Hematopoietic multipotent progenitor cell treated with erythropoietin and hydrocortisone succinate and interleukin-3 and kit ligand, for 8 days (in vitro differentiated cells): ENCODE results near the gene RANBP3.
A peak's percentile ranks its signal among the peaks of the same experiment; 100 is the strongest.

ENCODE experiments used
- DNase-seq: peaks from one replicate; pipeline ENCODE4 v3.0.0-alpha.2; 2015

The RANBP3 gene

DNA sequence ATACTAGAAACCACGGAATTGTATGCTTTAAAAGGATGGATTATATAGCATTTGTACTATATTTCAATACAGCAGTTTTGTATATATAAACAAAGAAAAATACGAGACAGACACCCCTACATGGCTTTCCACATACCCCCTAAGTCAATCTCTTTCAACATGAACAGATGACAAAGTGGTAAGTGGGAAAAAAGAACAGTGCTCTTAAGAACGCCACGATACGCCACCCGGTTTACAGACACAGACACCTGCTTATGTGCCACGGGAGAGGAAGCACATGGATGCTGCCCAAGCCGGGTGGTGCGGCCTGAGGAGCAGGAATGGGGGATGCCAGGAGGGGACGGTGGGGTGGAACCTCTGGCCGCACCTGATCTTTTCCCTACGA, 55.8 kb downstream of the RANBP3 start:
- no peak for DNase-seq

DNA sequence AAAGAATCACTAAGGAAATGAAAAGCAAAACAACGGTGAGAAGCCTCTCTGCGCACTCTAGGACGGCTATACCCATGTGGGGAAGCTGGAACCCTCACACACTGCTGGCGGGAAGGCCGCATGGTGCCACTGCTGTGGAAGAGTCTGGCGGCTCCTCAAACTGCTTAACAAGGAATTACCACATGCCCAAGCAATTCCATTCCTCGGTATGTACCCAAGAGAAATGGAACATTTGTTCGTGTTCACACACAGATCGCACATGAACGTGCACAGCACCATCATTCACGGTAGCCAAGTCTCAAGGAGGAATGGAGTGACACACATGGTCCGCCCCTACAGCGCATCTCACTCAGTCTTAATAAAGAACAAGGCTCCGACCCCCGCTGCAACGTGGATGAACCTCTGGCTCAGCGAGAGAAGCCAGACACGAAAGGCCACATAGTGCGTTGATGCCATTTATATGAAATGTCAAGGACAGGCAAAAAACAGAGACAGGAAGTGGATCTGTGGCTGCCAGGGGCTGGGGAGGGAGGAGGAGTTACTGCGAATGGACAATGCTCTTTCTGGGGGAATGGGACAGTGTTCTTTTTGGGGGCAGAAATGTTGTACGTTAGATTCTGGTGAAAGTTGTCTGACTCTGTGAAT, 56.3 kb downstream of the RANBP3 start:
- no peak for DNase-seq

DNA sequence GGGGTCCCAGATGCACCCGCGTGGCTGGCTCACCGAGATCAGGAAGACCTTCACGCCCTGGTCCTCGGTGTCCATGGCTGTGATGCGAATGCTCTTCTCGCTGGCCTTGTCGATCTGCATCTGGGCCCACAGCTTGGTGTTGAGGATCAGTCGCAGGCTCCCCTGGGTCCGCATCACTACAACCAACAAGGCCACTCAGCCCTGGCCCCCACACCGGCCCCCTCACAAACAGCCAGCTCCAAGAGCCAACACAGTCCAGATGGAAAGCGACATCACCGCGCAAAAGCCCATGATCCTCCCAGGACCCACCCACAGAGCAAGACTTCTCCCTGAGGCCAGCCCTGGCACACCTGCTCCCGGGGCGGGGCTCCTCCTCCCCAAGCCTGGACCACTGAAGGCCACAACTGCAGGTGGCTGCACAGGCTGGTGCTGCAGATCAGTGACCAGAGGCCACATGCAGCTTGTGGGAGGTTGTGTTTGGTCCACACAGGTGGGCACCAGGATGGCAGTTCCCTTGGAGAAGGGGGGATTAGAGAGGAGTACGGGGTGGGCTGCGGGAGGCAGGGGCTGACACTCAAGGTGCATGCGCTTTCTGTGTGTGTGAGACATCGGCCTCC, 59.4 kb downstream of the RANBP3 start:
- no peak for DNase-seq

DNA sequence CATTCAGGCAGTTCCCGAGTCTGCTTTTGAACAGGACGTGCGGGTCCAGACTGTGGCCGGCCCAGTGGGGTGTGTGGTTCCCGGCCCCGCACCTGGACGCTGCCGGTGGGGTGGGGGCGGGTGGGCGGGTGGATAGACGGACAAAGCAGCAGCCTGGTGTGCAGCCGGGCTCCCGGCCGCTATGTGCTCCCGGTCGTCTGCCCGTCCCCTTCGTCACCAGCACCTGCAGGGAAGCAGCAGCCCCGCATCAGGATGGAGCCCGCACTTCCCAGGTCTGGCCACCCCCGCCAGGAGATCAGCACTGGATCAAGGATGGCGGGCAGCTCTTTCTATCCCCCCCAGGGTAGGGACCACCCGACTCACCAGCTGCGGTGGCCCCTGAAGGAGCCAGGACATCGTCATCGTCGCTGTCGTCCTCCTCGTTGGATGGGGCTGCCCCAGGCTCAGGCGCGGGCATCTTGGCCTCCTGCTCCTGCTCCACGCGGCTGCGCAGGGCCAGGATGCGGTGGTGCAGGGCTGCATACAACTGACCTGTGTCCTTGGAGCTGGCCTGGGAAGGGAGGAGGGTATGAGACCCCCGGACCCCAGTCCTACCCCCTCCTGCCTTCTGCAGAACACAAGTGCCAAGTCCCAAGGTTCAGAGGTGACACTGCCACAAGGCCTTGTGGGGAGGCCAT, 60.4 kb downstream of the RANBP3 start:
- no peak for DNase-seq

DNA sequence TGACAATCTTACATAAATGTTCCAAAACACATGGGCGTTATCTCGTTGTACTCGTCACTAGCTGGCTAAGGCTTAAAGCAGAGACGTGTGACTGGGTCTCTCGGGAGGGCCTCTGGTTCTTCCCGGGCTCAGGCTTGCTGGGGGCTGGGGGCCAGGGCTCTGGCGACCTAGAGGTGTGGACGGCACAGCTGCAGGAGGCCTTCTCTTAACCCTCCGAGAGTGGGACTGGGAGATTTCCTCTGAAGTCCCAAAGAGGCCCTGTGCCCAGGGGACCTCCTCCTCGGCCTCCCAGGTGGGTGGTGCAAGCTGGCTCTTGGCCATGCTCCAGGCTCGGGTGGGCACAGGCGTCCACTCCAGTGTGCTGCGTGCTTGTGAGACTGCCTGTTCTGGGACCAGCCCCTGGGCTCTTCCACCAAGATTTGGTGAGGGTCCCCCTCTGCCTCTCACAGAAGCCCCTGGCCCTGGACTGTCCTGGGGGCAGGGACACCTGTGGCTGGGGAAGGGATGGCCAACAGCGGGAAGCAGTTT, 61.7 kb downstream of the RANBP3 start:
- no peak for DNase-seq

DNA sequence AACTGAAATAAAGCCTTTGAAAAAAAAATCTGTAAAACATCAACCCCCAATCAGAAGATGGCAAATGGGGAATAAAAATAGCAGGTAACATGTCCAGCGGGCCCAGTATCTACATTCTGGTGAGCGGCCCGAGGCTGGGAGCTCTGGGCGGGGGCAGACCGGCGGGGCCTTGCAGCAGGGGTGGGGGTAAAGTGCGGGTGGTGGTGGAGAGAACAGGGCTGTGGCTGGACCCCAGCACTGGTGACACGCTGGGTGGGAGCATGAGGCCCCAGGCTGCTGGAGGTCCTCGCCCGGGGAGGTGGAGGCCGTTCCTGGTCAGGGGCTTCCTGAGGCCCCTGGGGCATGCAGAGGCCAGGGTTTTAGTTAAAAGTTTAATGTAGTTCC, 62.2 kb downstream of the RANBP3 start:
- no peak for DNase-seq

DNA sequence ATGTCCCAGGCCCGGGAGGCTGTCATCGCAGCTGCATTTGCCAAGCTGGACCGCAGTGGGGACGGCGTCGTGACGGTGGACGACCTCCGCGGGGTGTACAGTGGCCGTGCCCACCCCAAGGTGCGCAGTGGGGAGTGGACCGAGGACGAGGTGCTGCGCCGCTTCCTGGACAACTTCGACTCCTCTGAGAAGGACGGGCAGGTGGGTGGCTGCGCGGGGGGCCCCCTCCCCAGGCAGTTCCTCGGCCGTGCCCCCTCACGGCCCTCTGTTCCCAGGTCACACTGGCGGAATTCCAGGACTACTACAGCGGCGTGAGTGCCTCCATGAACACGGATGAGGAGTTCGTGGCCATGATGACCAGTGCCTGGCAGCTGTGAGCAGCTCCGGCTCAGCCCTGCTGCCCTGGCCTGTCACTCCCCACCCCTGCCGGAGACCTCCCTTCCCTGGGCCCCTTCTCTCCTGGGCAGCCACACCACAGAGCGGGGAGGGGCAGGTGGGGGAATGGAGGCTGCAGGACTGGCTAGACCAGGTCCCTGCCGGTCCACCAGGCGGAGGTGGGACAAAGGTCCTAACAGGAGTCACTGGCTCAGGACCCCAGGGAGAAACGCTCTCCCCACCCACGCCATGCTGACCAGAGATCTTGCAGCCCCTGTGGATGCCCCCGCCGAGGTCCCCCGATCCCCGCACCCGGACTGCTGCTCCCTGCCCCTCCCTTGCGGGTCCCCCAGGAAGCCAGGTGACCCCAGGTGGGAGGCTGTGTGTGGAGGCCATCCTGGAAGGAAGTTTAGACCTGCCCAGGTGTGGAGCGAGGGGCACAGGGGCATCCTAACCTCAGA, 62.8 kb downstream of the RANBP3 start:
- DNase-seq, result no peak

DNA sequence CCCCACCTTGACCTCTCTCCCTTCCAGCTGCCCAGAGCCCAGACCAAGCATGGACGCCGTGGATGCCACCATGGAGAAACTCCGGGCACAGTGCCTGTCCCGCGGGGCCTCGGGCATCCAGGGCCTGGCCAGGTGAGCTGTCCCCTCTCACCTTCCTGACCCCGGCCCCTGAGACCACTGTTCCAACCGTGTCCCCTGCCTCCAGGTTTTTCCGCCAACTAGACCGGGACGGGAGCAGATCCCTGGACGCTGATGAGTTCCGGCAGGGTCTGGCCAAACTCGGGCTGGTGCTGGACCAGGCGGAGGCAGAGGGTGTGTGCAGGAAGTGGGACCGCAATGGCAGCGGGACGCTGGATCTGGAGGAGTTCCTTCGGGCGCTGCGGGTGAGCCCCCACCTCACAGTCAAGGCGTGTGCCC, 63.6 kb downstream of the RANBP3 start:
- DNase-seq, result no peak

DNA sequence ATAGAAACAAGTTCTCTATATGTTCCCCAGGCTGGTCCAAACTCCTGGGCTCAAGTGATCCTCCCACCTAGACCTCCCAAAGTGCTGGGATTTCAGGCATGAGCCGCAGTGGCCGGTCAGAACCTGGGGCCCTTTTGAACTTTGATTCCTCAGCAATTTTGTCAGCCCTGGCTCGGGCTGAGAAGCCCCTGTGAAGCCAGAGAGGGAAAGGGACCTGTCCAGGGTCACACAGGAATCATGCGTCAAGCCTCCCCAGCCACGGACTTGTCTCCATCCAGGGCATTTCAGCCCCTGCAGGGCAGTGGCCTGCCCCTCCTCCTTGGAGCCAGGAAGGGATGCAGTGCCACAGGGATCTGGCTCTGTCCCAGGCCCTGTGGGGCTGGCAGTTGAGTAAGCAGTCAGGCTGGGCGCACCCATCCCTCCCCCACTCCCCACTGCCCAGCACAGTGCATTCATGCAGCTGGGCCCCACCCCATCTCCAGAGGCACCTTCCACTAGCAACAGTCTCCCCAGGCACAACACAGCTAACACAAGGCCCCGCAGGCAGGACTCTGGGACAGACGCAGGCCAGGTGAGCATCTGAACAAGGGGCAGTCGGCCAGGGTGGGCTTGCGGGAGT, 64.1 kb downstream of the RANBP3 start, which contains the start of gene CAPS:
CAPS (plus strand) TSS at position 516 of the 619 bp plus-strand sequence. CDS start 153 bp downstream, outside the sequence.
- DNase-seq, result no peak

DNA sequence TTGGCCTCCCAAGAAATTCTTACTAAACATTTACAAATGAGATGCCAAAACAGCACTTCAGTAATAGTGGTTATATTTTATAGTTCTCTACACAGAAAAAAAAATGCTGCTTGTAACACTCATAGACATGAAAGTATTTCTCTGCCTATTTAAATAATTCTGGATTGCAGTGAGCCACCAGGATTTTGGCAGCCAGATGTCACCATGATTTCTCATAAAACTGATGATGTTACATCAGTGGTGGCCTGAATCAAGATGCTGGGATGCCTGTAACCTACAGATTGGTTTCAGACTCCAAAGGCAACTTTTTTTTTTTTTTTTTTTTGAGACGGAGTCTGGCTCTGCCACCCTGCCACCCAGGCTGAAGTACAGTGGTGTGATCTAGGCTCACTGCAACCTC, 66.6 kb downstream of the RANBP3 start:
- DNase-seq, result no peak

DNA sequence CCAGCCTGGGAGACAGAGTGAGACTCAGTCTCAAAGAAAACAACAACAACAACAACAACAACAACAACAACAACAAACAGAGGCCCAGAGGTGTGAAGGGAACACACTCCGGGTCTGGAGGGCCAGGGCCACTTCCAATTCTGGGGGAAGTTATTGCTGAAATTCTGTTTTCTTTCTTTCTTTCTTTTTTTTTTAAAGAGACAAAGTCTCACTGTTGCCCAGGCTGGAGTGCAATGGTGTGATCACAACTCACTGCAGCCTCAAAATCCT, 67.4 kb downstream of the RANBP3 start:
- no peak for DNase-seq

DNA sequence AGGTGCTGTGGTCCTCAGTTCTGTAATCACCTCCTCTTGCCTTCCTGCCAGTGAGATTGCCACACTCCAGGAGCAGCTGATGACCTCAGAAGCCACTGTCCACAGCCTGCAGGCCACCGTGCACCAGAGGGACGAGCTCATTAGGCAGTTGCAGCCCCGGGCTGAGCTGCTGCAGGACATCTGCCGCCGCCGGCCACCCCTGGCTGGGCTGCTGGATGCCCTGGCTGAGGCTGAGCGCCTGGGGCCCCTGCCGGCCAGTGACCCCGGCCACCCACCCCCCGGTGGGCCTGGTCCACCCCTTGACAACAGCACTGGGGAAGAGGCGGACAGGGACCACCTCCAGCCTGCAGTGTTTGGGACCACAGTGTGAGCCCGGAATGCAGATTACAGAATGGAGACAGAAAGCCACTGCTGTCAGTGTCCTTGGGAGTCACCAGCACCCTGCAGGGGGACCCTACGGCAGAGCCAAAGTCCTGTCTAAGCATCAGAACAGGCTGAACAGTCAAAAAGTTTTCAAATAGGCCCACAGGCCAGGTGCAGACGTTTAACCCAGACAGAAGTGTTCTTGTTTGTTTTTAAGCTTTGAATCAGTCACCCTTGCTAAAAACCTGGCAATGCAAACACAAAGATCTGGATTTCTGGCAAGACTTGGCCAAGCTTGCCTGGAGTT, 69.0 kb downstream of the RANBP3 start:
- no peak for DNase-seq

DNA sequence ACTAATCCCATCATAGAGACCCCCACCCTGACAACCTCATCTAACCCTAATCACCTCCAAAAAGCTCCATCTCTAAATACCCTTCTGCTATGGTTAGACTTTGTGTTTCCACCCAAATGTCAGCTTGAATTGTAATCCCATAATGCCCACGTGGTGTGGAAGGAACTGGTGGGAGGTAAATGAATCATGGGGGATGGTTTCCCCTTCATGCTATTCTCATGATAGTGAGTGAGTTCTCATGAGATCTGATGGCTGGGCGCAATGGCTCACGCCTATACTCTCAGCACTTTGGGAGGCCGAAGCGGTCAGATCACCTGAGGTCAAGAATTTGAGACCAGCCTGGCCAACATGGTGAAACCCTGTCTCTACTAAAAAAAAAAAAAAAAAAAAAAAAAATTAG, 70.7 kb downstream of the RANBP3 start:
- DNase-seq, result no peak

DNA sequence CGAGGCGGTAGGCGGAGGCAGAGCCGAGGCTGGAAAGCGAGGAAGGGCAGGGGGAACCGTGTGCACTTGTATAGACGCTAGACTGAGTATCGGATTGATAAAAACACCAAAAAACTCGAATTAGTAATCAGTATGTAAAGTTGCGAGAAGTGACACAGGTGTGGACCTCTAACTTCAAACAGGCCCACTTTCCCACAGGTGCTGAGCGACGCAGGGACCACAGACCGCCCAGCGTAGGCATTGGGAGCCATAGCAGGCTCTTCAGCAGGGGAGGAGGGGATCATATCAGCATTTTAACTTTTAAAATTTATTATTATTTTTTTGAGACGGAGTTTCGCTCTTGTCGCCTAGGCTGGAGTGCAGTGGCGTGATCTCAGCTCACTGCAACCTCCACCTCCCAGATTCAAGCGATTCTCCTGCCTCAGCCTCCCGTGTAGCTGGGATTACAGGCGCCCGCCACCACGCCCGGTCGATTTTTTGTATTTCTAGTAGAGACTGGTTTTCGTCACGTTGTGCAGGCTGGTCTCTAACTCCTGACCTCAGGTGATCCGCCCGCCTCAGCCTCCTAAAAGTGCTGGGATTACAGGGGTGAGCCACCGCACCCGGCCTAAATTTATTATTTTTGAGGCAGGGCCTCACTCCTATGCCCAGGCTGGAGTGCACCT, 72.7 kb downstream of the RANBP3 start:
- no peak for DNase-seq

DNA sequence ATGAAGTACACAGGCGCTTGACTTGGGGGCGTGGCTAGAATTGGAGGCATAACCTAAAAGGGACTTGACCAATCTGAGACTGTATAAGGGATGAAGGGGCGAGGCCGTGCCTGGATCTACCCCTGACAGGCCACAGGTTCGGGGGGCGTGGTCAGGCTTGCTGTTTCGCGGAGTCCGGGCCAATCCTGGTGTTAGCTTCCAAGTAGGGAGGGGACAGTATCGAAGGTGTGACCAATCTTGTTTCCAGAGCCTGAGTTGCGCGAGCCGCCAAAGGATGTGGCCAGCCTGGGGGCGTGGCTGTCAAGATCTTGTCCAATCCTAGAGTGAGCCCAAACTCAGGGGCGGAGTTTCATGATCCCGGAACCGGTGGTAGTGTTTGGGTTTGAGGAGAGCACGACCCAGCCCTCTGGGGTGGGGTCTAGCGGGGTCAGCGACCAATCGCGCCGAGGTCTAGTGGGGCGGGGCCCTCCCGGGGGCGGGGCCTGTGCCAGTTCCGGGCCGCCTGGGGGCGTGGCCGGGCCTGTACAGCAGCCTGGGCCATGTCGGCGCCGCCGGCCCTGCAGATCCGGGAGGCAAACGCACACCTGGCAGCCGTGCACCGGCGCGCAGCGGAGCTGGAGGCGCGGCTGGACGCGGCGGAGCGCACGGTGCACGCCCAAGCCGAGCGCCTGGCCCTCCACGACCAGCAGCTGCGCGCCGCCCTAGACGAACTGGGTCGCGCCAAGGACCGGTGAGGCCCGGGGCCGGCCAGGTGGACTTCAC, 73.4 kb downstream of the RANBP3 start, which contains the start of gene VMAC:
VMAC (plus strand) TSS at position 521 of the 762 bp plus-strand sequence; CDS start at position 540, 19 bp downstream.
- DNase-seq, result peak; percentile 100

DNA sequence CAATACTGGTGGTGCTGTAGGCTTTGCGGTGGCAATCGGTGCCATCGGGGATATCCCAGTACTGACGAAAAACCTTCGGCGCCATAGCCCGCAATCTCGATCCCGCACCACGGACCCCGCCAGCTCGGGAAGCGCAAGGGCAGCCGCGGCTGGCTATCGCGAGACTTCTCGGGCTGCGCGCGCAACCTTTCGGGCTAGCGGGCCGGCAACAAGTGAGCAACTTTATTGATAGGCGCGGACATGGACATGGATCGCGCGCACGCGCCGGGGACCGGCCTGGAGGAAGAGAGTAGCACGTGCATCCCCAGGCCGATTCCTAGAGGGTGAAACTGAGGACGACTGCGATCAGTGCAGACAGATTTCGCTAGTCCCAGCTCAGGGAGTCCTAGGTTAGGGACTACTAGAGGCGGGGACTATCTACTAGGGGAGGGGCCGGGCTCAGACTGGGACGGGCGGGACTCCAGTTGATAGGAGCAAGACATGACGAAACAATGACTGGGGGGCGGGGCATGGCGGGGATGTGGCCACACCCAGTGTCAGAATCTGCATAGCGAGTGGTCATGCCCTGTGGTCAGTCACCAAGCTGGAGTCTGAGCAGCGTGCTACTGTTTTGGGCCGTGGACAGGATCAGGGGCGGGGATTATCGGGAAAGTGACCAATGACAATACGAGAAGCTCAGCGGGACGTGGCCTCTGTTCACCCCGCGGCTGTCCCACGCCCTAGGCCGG, 74.2 kb downstream of the RANBP3 start, which contains the start of gene NDUFA11:
NDUFA11 (minus strand) TSS at position 167 of the 728 bp plus-strand sequence; CDS start at position 85, 82 bp downstream.
- peak; percentile 94 for DNase-seq

DNA sequence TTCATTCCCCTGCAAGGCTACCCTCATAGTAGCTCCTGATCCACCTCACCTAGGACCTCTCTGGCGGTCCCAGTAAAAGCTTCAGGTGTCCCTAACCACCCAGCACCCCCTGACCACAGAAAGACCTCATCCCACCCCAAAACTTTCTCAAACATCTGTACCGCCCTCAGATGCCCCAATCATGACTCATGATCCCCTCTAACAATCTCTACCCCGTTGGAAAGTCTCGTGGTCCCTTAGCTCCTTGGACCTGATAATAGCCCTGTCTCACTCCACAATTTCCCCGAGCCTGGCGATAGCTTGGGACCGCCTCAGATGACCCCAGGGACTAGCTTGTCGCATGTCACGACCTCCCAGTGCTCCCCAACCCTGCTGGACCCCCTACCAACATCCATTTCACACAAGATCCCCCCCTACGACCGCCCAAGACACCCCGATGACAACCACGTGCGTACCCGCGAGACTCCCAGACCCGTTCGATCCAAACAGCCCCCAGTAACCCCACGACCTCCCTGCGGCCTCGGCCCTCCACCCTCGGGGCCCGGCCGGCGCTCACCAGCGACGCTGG, 74.8 kb downstream of the RANBP3 start:
- DNase-seq, result peak; percentile 58

DNA sequence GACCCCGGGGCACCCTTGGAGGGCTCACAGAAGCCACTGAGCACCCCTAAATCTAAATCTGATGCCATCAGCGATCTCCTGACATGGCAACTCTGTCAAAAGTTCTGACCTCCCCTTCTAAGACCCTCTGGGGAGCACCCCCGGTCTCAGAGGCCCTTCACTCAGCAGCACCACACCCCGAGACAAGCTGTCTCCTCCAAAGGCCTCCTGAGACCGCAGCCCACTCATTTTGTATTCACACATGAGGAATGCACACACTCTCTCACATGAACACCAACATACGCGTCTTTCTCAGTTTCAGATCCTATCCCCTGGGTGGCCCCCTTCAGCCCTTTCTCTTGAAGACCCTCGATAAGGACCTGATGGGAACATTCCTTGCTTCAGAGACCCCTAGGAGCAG, 77.0 kb downstream of the RANBP3 start:
- DNase-seq, result no peak

DNA sequence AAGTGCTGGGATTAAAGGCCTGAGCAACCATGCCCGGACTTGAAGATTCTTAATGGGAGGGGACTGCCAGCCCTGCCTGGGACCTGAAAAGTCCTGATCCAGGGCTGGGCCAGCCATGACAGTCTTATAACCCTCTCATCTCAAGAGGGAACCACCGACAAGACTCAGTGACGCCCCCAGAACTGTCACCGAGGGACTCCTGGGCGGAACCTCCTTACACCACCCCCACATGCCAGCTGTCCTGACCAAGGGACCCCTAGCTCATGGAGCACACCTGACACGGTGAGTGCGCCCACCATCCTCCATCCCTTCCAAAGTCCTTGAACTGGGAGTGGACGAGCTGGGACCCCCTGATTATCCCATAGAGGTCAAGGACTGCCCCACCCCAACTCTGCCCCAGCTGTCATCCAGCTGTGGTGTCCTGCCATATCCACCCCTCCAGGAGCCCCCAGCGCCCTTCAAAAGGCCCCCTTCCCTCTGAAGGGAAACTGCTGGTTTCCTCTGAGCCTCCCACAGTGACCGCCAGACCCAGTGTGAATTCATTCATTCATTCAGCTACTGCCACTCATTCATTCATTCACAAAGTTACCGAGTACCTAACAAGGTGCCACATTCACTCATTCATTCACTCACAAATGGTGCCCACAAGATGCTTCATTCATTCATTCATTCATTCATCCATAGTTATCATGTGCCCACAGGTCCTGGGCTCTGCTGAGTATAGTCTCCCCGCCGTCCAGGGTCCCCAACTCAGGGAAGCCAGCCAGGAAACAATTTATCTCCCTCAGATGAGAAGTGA, 78.0 kb downstream of the RANBP3 start:
- no peak for DNase-seq
